Suprapubic skin (tissue), 4 donors: ENCODE results near the gene ERBB4.

Experiments used
- CTCF ChIP-seq, 2 donors: fragments of 200-600 bp in 1 of 2; fragments of 450-650 bp in 1 of 2; sonication (generic) in 1 of 2; IDR thresholded peaks; one replicate each; pipeline ENCODE4 v1.5.1; 2016 to 2019; ENCODE audit warnings: antibody characterized with exemption in 2 of 2, mild to moderate bottlenecking in 1 of 2, moderate library complexity in 1 of 2
- EP300 ChIP-seq: sonication (generic); formaldehyde crosslinking; IDR thresholded peaks from one replicate; pipeline ENCODE4 v1.6.1; 2017; ENCODE audit warnings: antibody characterized with exemption
- POLR2A ChIP-seq, 2 donors: fragments of 450-650 bp; IDR thresholded peaks; one replicate each; pipeline ENCODE4 v1.6.1; 2017; ENCODE audit warnings: antibody characterized with exemption in 2 of 2, mild to moderate bottlenecking in 2 of 2, moderate library complexity in 2 of 2
- POLR2AphosphoS5 ChIP-seq, 3 donors: sonication (generic); formaldehyde crosslinking; IDR thresholded peaks; one replicate each; pipeline ENCODE4 v1.6.1; 2017; ENCODE audit warnings: antibody characterized with exemption in 3 of 3

- TF ChIP-seq POLR2A (IDR thresholded peaks at IDR 0.05) = no peak
- TF ChIP-seq CTCF (IDR thresholded peaks at IDR 0.05) = no peak
- TF ChIP-seq POLR2AphosphoS5 (IDR thresholded peaks at IDR 0.05) = no peak
- TF ChIP-seq EP300 = no peak
These were observed 638.1 kb downstream of the ERBB4 start for GRCh38 chr2:211900518-211900917.
